ENCODE measurements around the gene KCND3.

Gene KCND3

GRCh38 chr1:111786669-111787207 lies 202.7 kb downstream of the KCND3 start:
- Histone ChIP-seq H3K4me1 (ENCODE audit: control insufficient read depth, insufficient read depth, low read length) (no peaks in the 10 kb centered on the region), H3K4me3 (ENCODE audit: low read depth, low read length) (no peak overlapping the region), H3K27ac (ENCODE audit: extremely low read depth, low read depth, low read length) (no peak overlapping the region), H3K36me3 (ENCODE audit: control insufficient read depth in 2 of 2, insufficient read depth in 1 of 2, low read length in 2 of 2) (no peaks in the 10 kb centered on the region), H3K9me3 (ENCODE audit: control insufficient read depth, insufficient read depth, low read depth, low read length) (no peaks in the 10 kb centered on the region)
- peak; percentile 87 for TF ChIP-seq PRDM10 (tag by site-specific recombination; IDR thresholded peaks at IDR 0.05)
- TF ChIP-seq KLF10 (tag by site-specific recombination; IDR thresholded peaks at IDR 0.05), result no peak
- CTCF ChIA-PET, result interaction anchor here (0.6 to 0.7 kb wide), 2 partner anchors 18 to 1524 kb away, joined by 3 to 4 read pairs; no protein-coding TSS in a partner anchor
- POLR2A ChIA-PET, result interaction anchor here (0.6 kb wide), 1 partner anchor 109 kb away, joined by 3 read pairs; no protein-coding TSS in a partner anchor

GRCh38 chr1:111784273-111784901 lies 205.1 kb downstream of the KCND3 start:
- H3K9me3 ChIP-seq (ENCODE audit: control insufficient read depth, insufficient read depth, low read depth, low read length), result no peaks in the 10 kb centered on the region
- no peaks in the 10 kb centered on the region for H3K36me3 ChIP-seq (ENCODE audit: control insufficient read depth in 2 of 2, insufficient read depth in 1 of 2, low read length in 2 of 2)
- no peak overlapping the region for H3K27ac ChIP-seq (ENCODE audit: extremely low read depth, low read depth, low read length)
- CTCF ChIA-PET, result interaction anchor here (0.6 to 1.3 kb wide), 2 partner anchors 15 to 20 kb away, joined by 3 to 4 read pairs; no protein-coding TSS in a partner anchor
- POLR2A ChIA-PET, result no interaction called here
- no peak for TF ChIP-seq PRDM4 (tag by site-specific recombination; IDR thresholded peaks at IDR 0.05)
- no peak for TF ChIP-seq HIC1 (tag by site-specific recombination; IDR thresholded peaks at IDR 0.05)
- TF ChIP-seq ZNF223 (tag by site-specific recombination; IDR thresholded peaks at IDR 0.05), result no peak
- no peak for TF ChIP-seq ZNF645 (tag by site-specific recombination; IDR thresholded peaks at IDR 0.05)
- no peak for TF ChIP-seq ZNF169 (tag by site-specific recombination; IDR thresholded peaks at IDR 0.05)
- TF ChIP-seq OVOL3 (tag by site-specific recombination; IDR thresholded peaks at IDR 0.05), result no peak
- TF ChIP-seq GLIS2 (tag by site-specific recombination; IDR thresholded peaks at IDR 0.05), result no peak
- TF ChIP-seq ZNF366 (tag by site-specific recombination; conservative IDR thresholded peaks at IDR 0.05), result no peak
- H3K4me3 ChIP-seq (ENCODE audit: low read depth, low read length), result no peak overlapping the region
- H3K4me1 ChIP-seq (ENCODE audit: control insufficient read depth, insufficient read depth, low read length), result no peaks in the 10 kb centered on the region

- CTCF ChIA-PET, result no interaction called here
- no peak overlapping the region for H3K4me3 ChIP-seq (ENCODE audit: low read depth, low read length)
- H3K4me1 ChIP-seq (ENCODE audit: control insufficient read depth, insufficient read depth, low read length), result no peaks in the 10 kb centered on the region
- no peaks in the 10 kb centered on the region for H3K9me3 ChIP-seq (ENCODE audit: control insufficient read depth, insufficient read depth, low read depth, low read length)
- H3K36me3 ChIP-seq (ENCODE audit: control insufficient read depth in 2 of 2, insufficient read depth in 1 of 2, low read length in 2 of 2), result no peaks in the 10 kb centered on the region
- H3K27ac ChIP-seq (ENCODE audit: extremely low read depth, low read depth, low read length), result no peak overlapping the region
- POLR2A ChIA-PET, result no interaction called here
- TF ChIP-seq ZNF121 (tag by site-specific recombination; IDR thresholded peaks at IDR 0.05), result no peak
- no peak for TF ChIP-seq ZNF623 (tag by site-specific recombination; IDR thresholded peaks at IDR 0.05)
- TF ChIP-seq YY1 (tag by site-specific recombination; IDR thresholded peaks at IDR 0.05), result no peak
- TF ChIP-seq ZBTB26 (tag by site-specific recombination; optimal IDR thresholded peaks at IDR 0.05), result no peak
- no peak for TF ChIP-seq ZNF202 (tag by site-specific recombination; IDR thresholded peaks at IDR 0.05; ENCODE audit: borderline replicate concordance)
- no peak for TF ChIP-seq ZNF768 (tag by site-specific recombination; IDR thresholded peaks at IDR 0.05)
- no peak for TF ChIP-seq ZBTB1 (tag by site-specific recombination; IDR thresholded peaks at IDR 0.05)
- no peak for TF ChIP-seq ZSCAN16 (tag by site-specific recombination; IDR thresholded peaks at IDR 0.05)
- TF ChIP-seq ZNF354C (tag by site-specific recombination; IDR thresholded peaks at IDR 0.05; ENCODE audit: borderline replicate concordance, low read depth), result no peak
These were observed 209.9 kb downstream of the KCND3 start for GRCh38 chr1:111779546-111779945.
